GM21723 (cell line): ENCODE results near the gene TCEAL9.
"Not testable (repeated sequence)": the region's sequence is repeated elsewhere in the genome, so short reads cannot be mapped to it uniquely, and the experiment has no call there.

Source experiments
- ATAC-seq: cut with Tn5 transposase; IDR thresholded peaks from one replicate; pipeline ENCODE4 v1.9.1; 2021; ENCODE audit warnings: mild to moderate bottlenecking, moderate library complexity; ENCODE audit not compliant: unreplicated experiment

The TCEAL9 gene

GRCh38 chrX:103356130-103356798 is at the start of gene TCEAL9:
Gene TCEAL9, plus strand, starts transcription at chrX:103356506. Its CDS starts 1,179 bp downstream, at chrX:103357685.
- ATAC-seq: no peak

- peak; percentile 22 for ATAC-seq
Measured at GRCh38 chrX:103309860-103310554, 46.3 kb upstream of the TCEAL9 start.

- ATAC-seq: peak; percentile 99
Measured at GRCh38 chrX:103310555-103311398, 45.5 kb upstream of the TCEAL9 start, which contains the start of gene BEX2. Gene BEX2, minus strand, starts transcription at chrX:103310990. Its CDS starts 1,014 bp downstream, at chrX:103309976.

GRCh38 chrX:103311399-103311780 is 44.9 kb upstream of the TCEAL9 start:
- ATAC-seq: no peak

- ATAC-seq: no peak
Measured at GRCh38 chrX:103329991-103330390, 26.3 kb upstream of the TCEAL9 start, which contains the start of gene TCEAL7. Gene TCEAL7, plus strand, starts transcription at chrX:103330239. Its CDS starts 1,165 bp downstream, at chrX:103331404.

- no peak for ATAC-seq
Measured at GRCh38 chrX:103330681-103331288, 25.5 kb upstream of the TCEAL9 start.

- ATAC-seq: no peak
Measured at GRCh38 chrX:103338663-103339062, 17.6 kb upstream of the TCEAL9 start.

GRCh38 chrX:103343105-103343504 is 13.2 kb upstream of the TCEAL9 start:
- ATAC-seq: no peak

GRCh38 chrX:103344606-103345005 is 11.7 kb upstream of the TCEAL9 start:
- no peak for ATAC-seq

GRCh38 chrX:103347682-103348397 is 8.5 kb upstream of the TCEAL9 start:
- ATAC-seq: no peak

GRCh38 chrX:103356858-103357257 is 552 bp downstream of the TCEAL9 start:
- ATAC-seq: no peak

- ATAC-seq: no peak
Measured at GRCh38 chrX:103357871-103358270, 1.6 kb downstream of the TCEAL9 start.

GRCh38 chrX:103359605-103360004 is 3.3 kb downstream of the TCEAL9 start:
- ATAC-seq: not testable (repeated sequence)

GRCh38 chrX:103360092-103360491 is 3.8 kb downstream of the TCEAL9 start:
- ATAC-seq: no peak

- no peak for ATAC-seq
Measured at GRCh38 chrX:103360916-103361315, 4.6 kb downstream of the TCEAL9 start.

GRCh38 chrX:103361798-103362197 is 5.5 kb downstream of the TCEAL9 start:
- ATAC-seq: no peak

- no peak for ATAC-seq
Measured at GRCh38 chrX:103362474-103362873, 6.2 kb downstream of the TCEAL9 start.

- no peak for ATAC-seq
Measured at GRCh38 chrX:103363046-103363445, 6.7 kb downstream of the TCEAL9 start.

GRCh38 chrX:103367502-103367901 is 11.2 kb downstream of the TCEAL9 start:
- ATAC-seq: no peak

GRCh38 chrX:103369479-103369878 is 13.2 kb downstream of the TCEAL9 start:
- ATAC-seq: no peak
